Activated T-cell treated with anti-CD3 and anti-CD28 coated beads for 48 hours (primary cell): Measurements from ENCODE around the gene PLPP7.
"Not testable (repeated sequence)": the region's sequence is repeated elsewhere in the genome, so short reads cannot be mapped to it uniquely, and the experiment has no call there.

Experiments
- DNase-seq: peaks from one replicate; pipeline ENCODE4 v3.0.0-alpha.2; 2020; ENCODE audit warnings: low read depth

The PLPP7 gene

DNA sequence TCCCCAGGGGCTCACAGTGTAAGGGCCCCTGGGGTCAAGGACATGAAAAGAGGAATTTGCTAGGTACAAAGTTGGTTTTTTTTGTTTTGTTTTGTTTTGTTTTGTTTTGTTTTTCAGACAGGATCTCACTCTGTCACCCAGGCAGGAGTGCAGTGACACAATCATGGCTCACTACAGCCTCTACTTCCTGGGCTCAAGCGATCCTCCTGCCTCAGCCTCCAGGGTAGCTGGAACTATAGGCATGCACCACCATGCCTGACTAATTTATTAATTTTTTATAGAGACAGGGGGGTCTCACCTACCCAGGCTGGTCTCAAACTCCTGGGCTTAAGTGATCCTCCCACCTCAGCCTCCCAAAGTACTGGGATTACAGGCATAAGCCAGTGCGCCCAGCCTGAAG, 42.5 kb downstream of the PLPP7 start:
- not testable (repeated sequence) for DNase-seq

DNA sequence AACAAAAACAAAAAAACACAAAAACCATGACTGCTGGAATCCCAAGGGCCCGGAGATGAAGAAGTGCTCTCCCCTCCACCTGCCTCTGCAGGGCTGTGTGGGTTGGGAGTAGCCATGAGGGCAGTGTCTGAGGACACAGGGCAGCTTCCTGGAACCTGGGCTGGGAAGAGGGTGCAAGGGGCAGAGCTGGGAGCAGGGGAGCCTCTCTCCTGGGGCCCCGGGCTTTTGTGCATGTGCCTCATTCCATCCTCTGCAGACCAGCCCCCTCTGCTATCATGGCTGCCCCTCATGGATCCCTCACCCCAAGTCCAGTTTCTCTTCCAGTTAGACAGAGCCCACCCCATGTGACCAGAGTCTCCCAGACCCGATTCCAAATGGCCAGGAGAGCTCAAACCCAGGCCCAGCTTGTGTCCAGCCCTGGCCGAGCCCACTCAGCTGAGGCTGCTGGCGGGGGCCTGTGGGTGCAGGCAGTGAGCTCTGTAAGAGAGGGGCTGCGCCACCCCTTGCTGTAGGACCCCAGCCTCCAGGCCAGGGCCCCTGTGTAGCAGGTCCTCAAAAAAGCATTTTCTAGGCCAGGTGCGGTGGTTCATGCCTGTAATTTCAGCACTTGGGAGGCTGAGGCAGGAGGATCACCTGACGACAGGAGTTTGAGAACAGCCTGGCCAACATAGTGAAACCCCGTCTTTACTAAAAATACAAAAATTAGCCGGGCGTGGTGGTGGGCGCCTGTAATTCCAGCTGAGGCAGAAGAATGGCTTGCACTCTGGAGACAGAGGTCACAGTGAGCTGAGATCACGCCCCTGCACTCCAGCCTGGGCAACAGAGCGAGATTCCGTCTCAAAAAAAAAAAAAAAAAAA, 44.5 kb downstream of the PLPP7 start:
- DNase-seq, result no peak

DNA sequence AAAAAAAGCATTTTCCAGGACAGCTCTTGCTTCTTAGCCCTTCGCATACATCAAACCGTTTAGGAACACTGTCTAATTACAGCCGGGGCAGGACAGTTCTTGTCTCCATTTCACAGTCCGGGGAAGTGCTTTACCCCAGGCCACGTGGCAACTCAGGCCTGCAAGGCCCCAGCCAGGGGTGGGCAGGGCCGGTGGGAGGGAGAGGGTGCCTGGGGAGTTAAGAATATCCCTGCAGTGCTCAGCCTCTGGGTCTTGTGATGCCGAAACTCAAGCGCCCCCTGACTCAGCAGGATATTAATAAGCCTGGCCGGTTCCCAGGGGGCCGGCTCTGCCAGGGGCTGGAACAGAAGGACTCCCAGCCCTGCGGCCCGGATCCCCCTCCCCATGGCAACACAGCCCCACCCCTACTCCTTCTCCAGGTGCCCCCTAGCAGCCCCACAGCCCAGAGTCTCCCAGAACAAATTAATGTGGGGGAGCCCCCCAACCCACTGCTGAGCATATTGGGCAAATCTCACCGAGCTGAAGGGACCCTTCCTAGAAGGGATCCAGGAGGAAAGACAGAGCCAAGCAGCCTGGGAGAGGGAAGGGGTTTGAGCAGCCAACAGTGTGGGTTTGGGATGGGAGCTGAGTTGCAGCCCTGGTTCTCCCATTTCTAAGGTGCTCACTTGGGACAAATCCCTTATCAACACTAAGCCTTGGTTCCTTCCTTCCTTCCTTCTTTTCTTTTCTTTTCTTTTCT, 45.3 kb downstream of the PLPP7 start:
- DNase-seq, result no peak

DNA sequence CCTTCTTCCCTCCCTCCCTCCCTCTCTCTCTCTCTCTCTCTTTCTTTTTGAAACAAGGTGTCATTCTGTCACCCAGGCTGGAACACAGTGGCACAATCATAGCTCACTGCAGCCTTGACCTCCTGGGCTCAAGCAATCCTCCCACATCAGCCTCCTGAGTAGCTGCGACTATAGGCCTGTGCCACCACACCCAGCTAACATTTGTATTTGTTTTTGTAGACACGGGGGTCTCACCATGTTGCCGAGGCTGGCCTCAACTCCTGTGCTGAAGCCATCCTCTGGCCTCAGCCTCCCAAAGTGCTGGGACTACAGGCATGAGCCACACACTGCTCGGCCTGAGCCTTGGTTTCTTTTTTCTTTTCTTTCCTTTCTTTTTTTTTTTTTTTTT, 45.8 kb downstream of the PLPP7 start:
- DNase-seq, result no peak

DNA sequence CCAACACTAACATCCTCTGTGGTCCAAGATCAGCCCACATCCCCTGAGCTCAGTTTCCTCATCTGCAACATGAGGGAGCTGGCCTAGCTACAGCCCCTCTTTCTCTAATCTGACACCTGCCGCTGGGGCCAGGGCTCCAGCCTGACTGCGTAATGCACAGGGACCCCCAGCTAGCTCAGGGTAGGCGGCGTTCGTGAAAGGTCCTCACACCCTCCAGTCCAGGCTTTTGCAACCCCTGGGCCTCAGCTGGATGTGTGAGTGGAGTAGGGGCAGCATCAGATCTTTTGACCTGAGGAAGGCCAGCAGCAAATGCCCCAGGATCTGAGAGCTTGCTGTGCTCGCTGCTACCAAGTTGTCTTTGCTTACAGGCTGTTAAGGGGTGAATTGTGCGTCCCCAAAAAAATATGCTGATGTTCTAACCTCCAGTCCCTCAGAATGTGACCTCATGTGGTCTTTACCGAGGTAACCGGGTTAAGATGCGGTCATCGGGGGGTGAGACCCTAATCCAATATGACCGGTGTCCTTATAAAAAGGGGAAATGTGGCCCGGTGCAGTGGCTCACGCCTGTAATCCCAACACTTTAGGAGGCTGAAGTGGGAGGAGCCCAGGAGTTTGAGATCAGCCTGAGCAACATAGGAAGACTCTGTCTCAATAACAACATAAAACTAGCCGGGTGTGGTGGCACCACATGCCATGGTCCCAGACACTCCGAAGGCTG, 47.8 kb downstream of the PLPP7 start:
- no peak for DNase-seq

DNA sequence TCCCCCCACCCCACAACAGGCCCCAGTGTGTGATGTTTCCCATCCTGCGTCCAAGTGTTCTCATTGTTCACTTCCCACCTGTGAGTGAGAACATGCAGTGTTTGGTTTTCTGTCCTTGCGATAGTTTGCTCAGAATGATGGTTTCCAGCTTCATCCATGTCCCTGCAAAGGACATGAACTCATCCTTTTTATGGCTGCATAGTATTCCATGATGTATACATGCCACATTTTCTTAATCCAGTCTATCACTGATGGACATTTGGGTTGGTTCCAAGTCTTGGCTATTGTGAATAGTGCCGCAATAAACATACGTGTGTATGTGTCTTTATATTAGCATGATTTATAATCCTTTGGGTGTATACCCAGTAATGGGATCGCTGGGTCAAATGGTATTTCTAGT, 49.7 kb downstream of the PLPP7 start:
- DNase-seq, result not testable (repeated sequence)

DNA sequence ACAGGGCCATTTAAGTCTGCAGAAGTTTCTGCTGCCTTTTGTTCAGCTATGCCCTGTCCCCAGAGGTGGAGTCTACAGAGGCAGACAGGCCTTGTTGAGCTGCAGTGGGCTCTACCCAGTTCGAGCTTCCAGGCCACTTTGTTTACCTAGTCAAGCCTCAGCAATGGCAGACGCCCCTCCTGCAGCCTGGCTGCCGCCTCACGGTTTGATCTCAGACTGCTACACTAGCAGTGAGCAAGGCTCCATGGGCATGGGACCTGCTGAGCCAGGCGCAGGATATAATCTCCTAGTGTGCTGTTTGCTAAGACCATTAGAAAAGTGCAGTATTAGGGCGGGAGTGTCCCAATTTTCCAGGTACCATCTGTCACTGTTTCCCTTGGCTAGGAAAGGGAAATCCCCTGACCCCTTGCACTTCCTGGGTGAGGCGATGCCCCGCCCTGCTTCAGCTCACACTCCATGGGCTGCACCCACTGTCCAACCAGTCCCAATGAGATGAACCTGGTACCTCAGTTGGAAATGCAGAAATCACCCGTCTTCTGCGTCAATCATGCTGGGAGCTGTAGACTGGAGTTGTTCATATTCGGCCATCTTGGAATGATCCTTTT, 55.5 kb downstream of the PLPP7 start:
- not testable (repeated sequence) for DNase-seq

DNA sequence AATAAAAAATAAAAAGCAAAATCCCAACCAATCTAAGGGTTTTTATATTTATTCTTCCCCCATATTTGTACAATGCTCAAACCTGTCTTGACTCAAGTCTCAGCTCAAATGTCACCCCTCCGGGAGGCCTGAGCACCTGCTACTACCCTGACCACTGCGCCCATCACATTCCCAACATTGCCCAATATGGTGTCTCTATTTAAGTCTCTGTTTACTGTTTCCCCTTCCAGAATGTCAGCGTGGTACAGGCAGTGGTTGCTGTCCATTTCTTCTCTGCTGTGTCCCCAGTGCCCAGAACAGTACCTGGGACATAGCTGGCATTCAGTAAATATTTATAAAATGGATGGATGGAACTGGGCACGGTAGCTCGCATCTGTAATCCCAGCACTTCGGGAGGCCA, 57.0 kb downstream of the PLPP7 start:
- DNase-seq, result no peak

DNA sequence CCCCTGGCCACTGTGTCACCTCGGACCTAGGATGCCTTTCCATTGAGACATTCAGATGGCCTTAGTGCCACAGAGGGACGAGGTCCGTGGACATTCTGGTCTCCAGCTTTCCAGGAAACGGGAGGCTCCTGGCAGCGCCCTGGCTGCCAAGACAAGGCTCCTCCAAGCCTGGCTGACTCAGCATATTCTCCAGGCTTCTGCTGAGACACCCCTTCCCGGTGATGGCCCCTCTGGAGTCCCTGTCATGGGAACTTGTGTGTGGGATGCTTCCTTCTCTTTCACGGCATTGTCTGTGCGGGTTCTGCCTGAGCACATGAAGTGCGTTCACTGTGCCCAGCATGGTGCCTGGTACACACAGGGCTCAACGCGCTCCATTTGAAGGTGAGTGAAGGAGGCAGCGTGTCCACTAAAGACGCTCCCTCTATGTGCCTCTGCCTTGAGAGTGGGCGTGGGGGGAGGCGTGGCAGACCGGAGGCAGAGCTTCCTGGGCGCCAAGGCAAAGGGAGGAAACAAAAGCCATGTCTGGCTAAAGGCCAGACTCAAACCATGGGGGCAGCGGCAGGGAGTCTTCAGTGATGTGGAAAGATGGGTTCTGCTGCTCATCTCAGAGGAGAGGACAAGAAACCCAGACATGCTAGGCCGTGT, 58.0 kb downstream of the PLPP7 start:
- DNase-seq, result no peak

DNA sequence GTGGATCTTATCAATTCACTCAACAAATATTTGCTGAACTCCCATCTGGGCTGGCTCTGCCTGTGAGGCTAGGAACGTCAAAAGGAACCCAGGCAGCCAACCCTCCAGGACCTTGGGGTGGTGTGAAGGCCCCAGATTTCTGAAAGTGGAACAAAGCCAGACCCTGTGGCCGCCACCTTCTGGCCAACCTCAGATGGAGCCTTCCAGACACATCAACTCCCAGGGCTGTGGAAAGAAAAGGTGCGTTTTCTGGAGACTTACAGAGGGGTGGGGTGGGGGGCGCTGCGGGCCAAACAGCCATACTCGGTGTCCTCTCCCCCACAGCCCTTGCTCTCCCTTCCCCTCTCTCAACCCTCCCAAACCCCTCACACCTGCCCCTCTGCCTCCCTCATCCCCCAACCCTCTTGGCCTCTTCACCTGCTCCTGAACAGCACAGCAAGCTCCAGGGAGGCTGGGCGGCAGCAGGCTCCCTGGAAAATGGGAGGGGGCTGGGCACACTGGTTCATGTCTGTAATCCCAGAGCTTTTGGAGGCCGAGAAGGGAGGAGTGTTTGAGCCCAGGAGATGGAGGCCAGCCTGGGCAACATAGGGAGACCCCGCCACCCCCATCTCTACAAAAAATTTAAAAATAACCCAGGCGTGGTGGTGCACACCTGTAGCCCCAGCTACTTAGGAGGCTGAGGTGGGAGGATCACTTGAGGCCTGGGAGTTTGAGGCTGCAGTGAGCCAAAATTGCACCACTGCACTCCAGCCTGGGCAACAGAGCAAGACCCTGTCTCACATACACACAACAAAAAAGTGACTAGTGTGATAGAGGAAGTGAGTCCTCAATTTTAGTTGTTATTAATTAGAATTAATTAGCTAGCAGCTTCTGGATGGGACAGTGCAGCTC, 59.4 kb downstream of the PLPP7 start:
- no peak for DNase-seq

DNA sequence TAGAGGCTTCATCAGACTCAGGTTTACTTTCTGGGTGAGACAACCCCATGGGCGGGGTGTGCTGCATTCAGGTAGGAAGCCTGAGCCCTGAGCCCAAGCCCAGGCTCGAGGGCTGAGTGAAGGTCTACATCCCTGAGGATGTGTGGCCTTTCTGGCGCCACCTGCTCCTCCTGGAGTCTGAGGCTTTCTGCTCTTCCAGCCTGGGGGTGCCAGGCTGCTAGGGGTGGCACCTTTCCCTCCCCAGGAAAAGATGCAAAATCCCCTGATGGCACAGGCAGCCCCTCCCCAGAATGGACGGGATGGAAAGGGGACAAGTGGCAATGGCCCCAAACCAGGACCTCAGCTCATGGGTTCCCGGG, 60.0 kb downstream of the PLPP7 start:
- no peak for DNase-seq

DNA sequence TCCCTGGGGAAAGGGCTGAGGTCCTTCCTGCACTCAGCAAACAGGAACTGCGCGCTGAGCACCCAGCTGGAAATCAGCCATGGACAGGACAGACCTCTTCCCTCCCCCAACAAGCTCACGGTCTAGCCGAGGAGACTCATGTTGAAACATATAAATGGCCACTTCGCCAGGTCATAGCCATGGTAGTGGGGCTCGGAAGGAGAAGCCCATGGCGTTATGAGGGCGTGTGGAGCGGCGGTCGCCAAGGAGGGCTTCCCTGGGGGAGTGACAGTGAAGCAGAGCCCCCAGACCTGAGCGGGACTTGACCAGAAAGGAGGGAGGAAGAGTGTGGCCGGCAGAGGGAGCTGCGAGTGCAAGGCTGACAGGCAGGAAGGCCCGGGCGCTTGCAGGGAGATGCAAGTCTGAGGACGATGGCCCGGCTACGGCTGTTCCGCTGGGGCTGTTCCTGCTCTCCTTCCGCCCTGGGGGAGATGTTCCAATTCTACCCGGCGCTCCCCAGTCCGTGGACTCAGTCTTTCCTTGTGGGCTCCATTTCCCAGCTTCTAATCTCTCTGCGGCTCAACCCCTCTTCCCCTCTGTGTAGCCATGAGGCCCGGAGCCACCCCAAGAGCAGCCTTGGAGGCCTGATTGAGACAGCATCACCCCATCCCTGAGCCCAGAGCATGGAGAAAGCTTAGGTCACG, 60.5 kb downstream of the PLPP7 start:
- DNase-seq, result peak; percentile 80

DNA sequence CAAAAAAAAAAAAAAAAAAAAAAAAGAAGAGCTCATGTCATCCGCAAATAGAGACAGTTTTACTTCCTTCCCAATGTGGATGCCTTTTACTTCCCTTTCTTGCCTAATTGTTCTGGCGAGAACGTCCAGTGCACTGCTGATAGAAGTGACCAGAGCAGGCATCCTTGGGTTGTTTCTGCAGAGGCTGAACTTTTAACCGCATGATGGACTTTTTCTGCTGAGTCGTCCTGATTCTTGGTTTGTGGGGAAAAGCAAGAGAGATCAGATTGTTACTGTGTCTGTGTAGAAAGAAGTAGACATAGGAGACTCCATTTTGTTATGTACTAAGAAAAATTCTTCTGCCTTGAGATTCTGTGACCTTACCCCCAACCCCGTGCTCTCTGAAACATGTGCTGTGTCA, 67.0 kb downstream of the PLPP7 start:
- not testable (repeated sequence) for DNase-seq

DNA sequence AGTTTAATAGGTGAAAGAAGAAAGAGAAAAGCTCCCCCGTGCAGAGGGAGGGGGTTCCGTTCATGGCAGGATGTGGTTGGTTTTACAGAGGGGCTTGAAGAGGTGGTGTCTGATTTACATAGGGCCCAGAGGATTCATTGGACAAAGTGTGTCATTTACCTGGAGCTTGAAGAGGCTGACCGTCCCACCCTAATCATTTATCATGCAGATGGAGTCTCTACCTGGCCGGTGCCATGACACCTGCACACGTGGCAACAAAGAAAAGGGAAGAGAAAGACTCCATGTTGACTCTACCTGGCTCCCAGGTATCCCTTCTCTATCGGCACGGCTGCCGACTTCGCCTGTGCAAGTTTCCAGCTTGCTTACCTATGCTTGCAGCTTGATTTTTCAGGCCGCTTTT, 69.0 kb downstream of the PLPP7 start:
- no peak for DNase-seq
